Neural crest cell (in vitro differentiated cells): ENCODE results near the gene XRCC1. TPM values are rescaled to one million over a fixed set of nuclear protein-coding genes. Genes with fewer than 3 reads are reported as not detected.

Source experiments
- DNase-seq: peaks from one replicate; pipeline ENCODE4 v3.0.0; 2021; ENCODE audit warnings: low read depth, mixed read lengths, low spot score
- H3K27ac Mint-ChIP-seq: one replicate; pipeline ENCODE4 v1.8.0; 2021; ENCODE audit warnings: mild to moderate bottlenecking, mixed read lengths; ENCODE audit not compliant: unreplicated experiment
- H3K27me3 Mint-ChIP-seq: 2 replicates; pipeline ENCODE4 v1.8.0; 2021; ENCODE audit warnings: low read depth, mild to moderate bottlenecking, mixed read lengths
- H3K36me3 Mint-ChIP-seq: 2 replicates; pipeline ENCODE4 v1.8.0; 2021; ENCODE audit warnings: low read depth, mild to moderate bottlenecking, mixed read lengths
- H3K4me1 Mint-ChIP-seq: 2 replicates; pipeline ENCODE4 v1.8.0; 2021; ENCODE audit warnings: mixed read lengths
- H3K4me3 Mint-ChIP-seq: one replicate; pipeline ENCODE4 v1.8.0; 2021; ENCODE audit warnings: mild to moderate bottlenecking, mixed read lengths
- H3K9me3 Mint-ChIP-seq: 2 replicates; pipeline ENCODE4 v1.8.0; 2021; ENCODE audit warnings: mixed read lengths
- CTCF ChIP-seq: fragments of 200-600 bp; sonication (generic); conservative IDR thresholded peaks from 2 replicates; pipeline ENCODE4 v1.5.0; 2021; ENCODE audit warnings: antibody characterized with exemption, mild to moderate bottlenecking
- total RNA-seq: library from RNA; stranded (reverse); gene quantifications from 2 replicates; pipeline ENCODE4 v1.2.1, GENCODE V29; 2021

The XRCC1 gene
- total RNA-seq, 1 donor from 2014 or later = 79.4 TPM

- no peak for DNase-seq
- no peak for TF ChIP-seq CTCF
- no peaks in the 10 kb centered on the region for H3K4me1 Mint-ChIP-seq
- peaks cover 3% of the 10 kb centered on the region for H3K36me3 Mint-ChIP-seq
- no peak overlapping the region for H3K4me3 Mint-ChIP-seq
- peak overlapping the region; percentile 12 for H3K27ac Mint-ChIP-seq
- H3K27me3 Mint-ChIP-seq = no peaks in the 10 kb centered on the region
- no peaks in the 10 kb centered on the region for H3K9me3 Mint-ChIP-seq
These were observed 14.6 kb downstream of the XRCC1 start for GRCh38 chr19:43560687-43561086.

GRCh38 chr19:43555185-43555770 is 20.0 kb downstream of the XRCC1 start:
- Mint-ChIP-seq H3K9me3 (no peaks in the 10 kb centered on the region), H3K4me3 (no peak overlapping the region), H3K4me1 (no peaks in the 10 kb centered on the region), H3K27ac (peak overlapping the region; percentile 9), H3K36me3 (peaks cover 8% of the 10 kb centered on the region), H3K27me3 (no peaks in the 10 kb centered on the region)
- TF ChIP-seq CTCF = peak; percentile 76
- peak; percentile 83 for DNase-seq

GRCh38 chr19:43554317-43554895 is 20.9 kb downstream of the XRCC1 start:
- H3K4me3 Mint-ChIP-seq = no peak overlapping the region
- no peaks in the 10 kb centered on the region for H3K4me1 Mint-ChIP-seq
- no peak overlapping the region for H3K27ac Mint-ChIP-seq
- TF ChIP-seq CTCF = no peak
- no peaks in the 10 kb centered on the region for H3K9me3 Mint-ChIP-seq
- no peak for DNase-seq
- H3K36me3 Mint-ChIP-seq = peaks cover 8% of the 10 kb centered on the region
- no peaks in the 10 kb centered on the region for H3K27me3 Mint-ChIP-seq

GRCh38 chr19:43553656-43554055 is 21.7 kb downstream of the XRCC1 start:
- no peak for TF ChIP-seq CTCF
- Mint-ChIP-seq H3K36me3 (peaks cover 8% of the 10 kb centered on the region), H3K4me3 (no peak overlapping the region), H3K27me3 (no peaks in the 10 kb centered on the region), H3K27ac (no peak overlapping the region), H3K9me3 (no peaks in the 10 kb centered on the region), H3K4me1 (no peaks in the 10 kb centered on the region)
- DNase-seq = no peak

- no peak overlapping the region for H3K27ac Mint-ChIP-seq
- no peak overlapping the region for H3K4me3 Mint-ChIP-seq
- H3K4me1 Mint-ChIP-seq = no peaks in the 10 kb centered on the region
- no peak for TF ChIP-seq CTCF
- H3K27me3 Mint-ChIP-seq = no peaks in the 10 kb centered on the region
- peaks cover 12% of the 10 kb centered on the region for H3K36me3 Mint-ChIP-seq
- no peak for DNase-seq
- no peaks in the 10 kb centered on the region for H3K9me3 Mint-ChIP-seq
These were observed 22.7 kb downstream of the XRCC1 start for GRCh38 chr19:43552616-43553015.
